PFSK-1 (cell line): Measurements from ENCODE around the gene TCF20.

ENCODE experiments used
- POLR2AphosphoS5 ChIP-seq: IDR thresholded peaks from 2 replicates; pipeline ENCODE4 v1.6.1; 2012; ENCODE audit warnings: low read depth, mild to moderate bottlenecking, control low read depth, low read length, moderate library complexity
- REST ChIP-seq, 2 experiments: IDR thresholded peaks; 2 replicates each; pipeline versions ENCODE4 v1.6.1 to v1.8.0; 2011 to 2012; ENCODE audit warnings: low read depth in 2 of 2, low read length in 2 of 2, control low read depth in 1 of 2, inconsistent platforms in 1 of 2, mild to moderate bottlenecking in 1 of 2, moderate library complexity in 1 of 2; ENCODE audit not compliant: insufficient read depth in 1 of 2
- SIN3A ChIP-seq: IDR thresholded peaks from 2 replicates; pipeline ENCODE4 v1.6.1; 2012; ENCODE audit warnings: mild to moderate bottlenecking, low read length, moderate library complexity, borderline replicate concordance; ENCODE audit not compliant: insufficient read depth

GRCh38 chr22:42271191-42271813 is 849 bp upstream of the TCF20 start:
- TF ChIP-seq SIN3A (no peak), POLR2AphosphoS5 (no peak), REST (IDR thresholded peaks at IDR 0.05; ENCODE audit: insufficient read depth in 1 of 2, low read depth in 2 of 2, low read length in 2 of 2) (no peak)
